ENCODE results near the gene ORAI3. TPM values are rescaled to one million over a fixed set of nuclear protein-coding genes. Genes with fewer than 3 reads are reported as not detected.
A peak's percentile ranks its signal among the peaks of the same experiment; 100 is the strongest.

ORAI3 gene
- total and polyA plus RNA-seq, 2 of the 13 experiments (the other 11 are each of a cell fraction or from before 2014, with no cell fraction given), result 11.4 to 32.0 TPM

DNA sequence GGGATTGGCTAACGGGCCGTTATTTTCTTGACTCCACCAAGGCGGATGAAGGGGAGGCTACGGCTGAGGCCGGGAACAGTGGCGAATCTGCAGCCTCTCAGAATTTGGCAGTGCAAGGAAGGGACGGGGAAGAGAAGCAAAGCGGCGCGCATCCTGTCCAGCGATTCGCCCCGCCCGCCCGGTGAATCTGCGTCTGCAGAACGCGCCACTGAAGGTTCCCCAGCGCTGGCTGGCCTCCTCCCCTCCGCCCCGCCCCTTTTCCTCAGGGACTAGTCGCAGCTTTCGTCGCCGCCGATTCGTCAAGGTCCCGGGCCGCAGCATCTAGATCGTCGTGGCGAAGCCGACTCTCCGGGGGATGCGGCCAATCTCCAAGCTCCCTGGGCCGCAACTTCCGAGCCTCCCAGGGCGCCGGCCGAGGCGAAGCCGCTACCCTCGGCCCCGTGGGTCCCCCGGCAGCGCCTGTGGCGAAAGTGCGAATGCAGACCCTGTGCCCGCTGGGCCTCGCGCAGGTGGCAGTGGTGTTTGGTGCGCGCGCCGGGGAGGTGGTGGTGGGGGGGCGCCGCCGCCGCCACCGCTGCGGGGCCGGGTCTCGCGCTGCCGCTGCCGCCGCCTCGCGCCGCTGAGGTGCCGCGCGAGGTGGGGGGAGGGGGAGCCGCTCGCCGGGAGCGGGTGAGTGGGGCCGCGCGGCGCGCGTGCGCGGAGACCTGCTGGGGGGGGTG lies 8.7 kb downstream of the ORAI3 start, which contains the start of gene SETD1A:
Gene SETD1A, plus strand, starts transcription at position 299 of the 719 bp plus-strand sequence. CDS start 978 bp downstream, outside the sequence.
- in situ Hi-C loops (cut with HindIII; ENCODE audit: extremely low pct_ligation_motif_present, low pct_unique_long_range_greater_than_20kb) (no loop called here), intact Hi-C loops (cut with micrococcal nuclease; ENCODE audit: unreplicated experiment) (loop anchor here (10.0 kb wide), 2 partner anchors 137 to 187 kb away; partner anchors contain the start of gene VKORC1)
- peaks cover 21 to 38% of the 10 kb centered on the region in 2 experiments for H3K36me3 ChIP-seq (replicated peaks in 1 of 2; ENCODE audit: control insufficient read depth in 1 of 2, insufficient read depth in 2 of 2, low read length in 2 of 2)
- peak within 1 kb of the TSS; percentile 81 for H2AFZ ChIP-seq (ENCODE audit: low read length)
- under 1% methylated on average over 43 of the region's 85 CpGs for WGBS (ENCODE audit: low lambda C conversion rate)
- peak within 1 kb of the TSS; percentile 100 for H3K9ac ChIP-seq (ENCODE audit: insufficient read depth, low read depth, low read length)
- ATAC-seq (peak; percentile 65), DNase-seq (ENCODE audit: low spot score) (peak; percentile 93), FAIRE-seq (no peak)
- H3K27me3 ChIP-seq (ENCODE audit: control insufficient read depth in 1 of 2, insufficient read depth in 2 of 2, low read length in 2 of 2), result no peaks in the 10 kb centered on the region; a peak in 1 of 5 replicates
- ChIA-PET POLR2A (interaction anchor here (0.7 kb wide), 1 partner anchor 210 kb away, joined by 3 read pairs; the partner anchor contains the start of gene PHKG2), CTCF (ENCODE audit: low intra/inter-chr PET ratio, low total read pairs) (no interaction called here)
- peak within 1 kb of the TSS; percentile 97 for H3K27ac ChIP-seq (ENCODE audit: extremely low read length, insufficient read depth, low read length)
- H3K4me1 ChIP-seq (ENCODE audit: insufficient read depth, low read length), result peaks cover 56% of the 10 kb centered on the region
- peaks cover 5% of the 10 kb centered on the region; the same call in 1 of the 2 replicates for H4K20me1 ChIP-seq (ENCODE audit: insufficient read depth, low read length)
- peak within 1 kb of the TSS; percentile 99 for H3K4me2 ChIP-seq (ENCODE audit: low read depth, low read length)
- H3K9me3 ChIP-seq (ENCODE audit: low read length), result no peaks in the 10 kb centered on the region
- BruUV-seq (replicated peaks), result no TSS peak
- H3K79me2 ChIP-seq (ENCODE audit: insufficient read depth, low read length), result peaks cover 15% of the 10 kb centered on the region
- H3K4me3 ChIP-seq (replicated peaks in 1 of 3; ENCODE audit: insufficient read depth in 1 of 3, low read depth in 2 of 3, low read length in 3 of 3), result peak within 1 kb of the TSS; percentile 84 to 98 (median 93)
- TF ChIP-seq RELA (CRISPR knock-in tag; IDR thresholded peaks at IDR 0.05) (no peak), HNRNPL (IDR thresholded peaks at IDR 0.05; ENCODE audit: low read depth, low read length) (0 out of 2 replicates have a peak, but pooled peaks have one; percentile 68), ZNF207 (IDR thresholded peaks at IDR 0.05; ENCODE audit: borderline replicate concordance) (no peak), HMG20A (CRISPR knock-in tag; IDR thresholded peaks at IDR 0.05; ENCODE audit: borderline replicate concordance) (no peak), HBP1 (CRISPR knock-in tag; IDR thresholded peaks at IDR 0.05; ENCODE audit: low read depth) (no peak), ZMYM4 (CRISPR knock-in tag; IDR thresholded peaks at IDR 0.05) (peak; percentile 62), NR2F2 (IDR thresholded peaks at IDR 0.05; ENCODE audit: borderline replicate concordance, low read depth) (no peak; the same call in 1 of the 2 replicates), ZFP36L1 (CRISPR knock-in tag; IDR thresholded peaks at IDR 0.05) (0 out of 2 replicates have a peak, but pooled peaks have one; percentile 52)
- TF ChIP-seq, protein P1, sequence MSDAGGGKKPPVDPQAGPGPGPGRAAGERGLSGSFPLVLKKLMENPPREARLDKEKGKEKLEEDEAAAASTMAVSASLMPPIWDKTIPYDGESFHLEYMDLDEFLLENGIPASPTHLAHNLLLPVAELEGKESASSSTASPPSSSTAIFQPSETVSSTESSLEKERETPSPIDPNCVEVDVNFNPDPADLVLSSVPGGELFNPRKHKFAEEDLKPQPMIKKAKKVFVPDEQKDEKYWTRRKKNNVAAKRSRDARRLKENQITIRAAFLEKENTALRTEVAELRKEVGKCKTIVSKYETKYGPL (CRISPR knock-in tag; IDR thresholded peaks at IDR 0.05), result no peak; the same call in 1 of the 2 replicates
- TF ChIP-seq, protein P2, sequence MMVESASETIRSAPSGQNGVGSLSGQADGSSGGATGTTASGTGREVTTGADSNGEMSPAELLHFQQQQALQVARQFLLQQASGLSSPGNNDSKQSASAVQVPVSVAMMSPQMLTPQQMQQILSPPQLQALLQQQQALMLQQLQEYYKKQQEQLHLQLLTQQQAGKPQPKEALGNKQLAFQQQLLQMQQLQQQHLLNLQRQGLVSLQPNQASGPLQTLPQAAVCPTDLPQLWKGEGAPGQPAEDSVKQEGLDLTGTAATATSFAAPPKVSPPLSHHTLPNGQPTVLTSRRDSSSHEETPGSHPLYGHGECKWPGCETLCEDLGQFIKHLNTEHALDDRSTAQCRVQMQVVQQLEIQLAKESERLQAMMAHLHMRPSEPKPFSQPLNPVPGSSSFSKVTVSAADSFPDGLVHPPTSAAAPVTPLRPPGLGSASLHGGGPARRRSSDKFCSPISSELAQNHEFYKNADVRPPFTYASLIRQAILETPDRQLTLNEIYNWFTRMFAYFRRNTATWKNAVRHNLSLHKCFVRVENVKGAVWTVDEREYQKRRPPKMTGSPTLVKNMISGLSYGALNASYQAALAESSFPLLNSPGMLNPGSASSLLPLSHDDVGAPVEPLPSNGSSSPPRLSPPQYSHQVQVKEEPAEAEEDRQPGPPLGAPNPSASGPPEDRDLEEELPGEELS (CRISPR knock-in tag; IDR thresholded peaks at IDR 0.05), result no peak
- TF ChIP-seq, protein P3, sequence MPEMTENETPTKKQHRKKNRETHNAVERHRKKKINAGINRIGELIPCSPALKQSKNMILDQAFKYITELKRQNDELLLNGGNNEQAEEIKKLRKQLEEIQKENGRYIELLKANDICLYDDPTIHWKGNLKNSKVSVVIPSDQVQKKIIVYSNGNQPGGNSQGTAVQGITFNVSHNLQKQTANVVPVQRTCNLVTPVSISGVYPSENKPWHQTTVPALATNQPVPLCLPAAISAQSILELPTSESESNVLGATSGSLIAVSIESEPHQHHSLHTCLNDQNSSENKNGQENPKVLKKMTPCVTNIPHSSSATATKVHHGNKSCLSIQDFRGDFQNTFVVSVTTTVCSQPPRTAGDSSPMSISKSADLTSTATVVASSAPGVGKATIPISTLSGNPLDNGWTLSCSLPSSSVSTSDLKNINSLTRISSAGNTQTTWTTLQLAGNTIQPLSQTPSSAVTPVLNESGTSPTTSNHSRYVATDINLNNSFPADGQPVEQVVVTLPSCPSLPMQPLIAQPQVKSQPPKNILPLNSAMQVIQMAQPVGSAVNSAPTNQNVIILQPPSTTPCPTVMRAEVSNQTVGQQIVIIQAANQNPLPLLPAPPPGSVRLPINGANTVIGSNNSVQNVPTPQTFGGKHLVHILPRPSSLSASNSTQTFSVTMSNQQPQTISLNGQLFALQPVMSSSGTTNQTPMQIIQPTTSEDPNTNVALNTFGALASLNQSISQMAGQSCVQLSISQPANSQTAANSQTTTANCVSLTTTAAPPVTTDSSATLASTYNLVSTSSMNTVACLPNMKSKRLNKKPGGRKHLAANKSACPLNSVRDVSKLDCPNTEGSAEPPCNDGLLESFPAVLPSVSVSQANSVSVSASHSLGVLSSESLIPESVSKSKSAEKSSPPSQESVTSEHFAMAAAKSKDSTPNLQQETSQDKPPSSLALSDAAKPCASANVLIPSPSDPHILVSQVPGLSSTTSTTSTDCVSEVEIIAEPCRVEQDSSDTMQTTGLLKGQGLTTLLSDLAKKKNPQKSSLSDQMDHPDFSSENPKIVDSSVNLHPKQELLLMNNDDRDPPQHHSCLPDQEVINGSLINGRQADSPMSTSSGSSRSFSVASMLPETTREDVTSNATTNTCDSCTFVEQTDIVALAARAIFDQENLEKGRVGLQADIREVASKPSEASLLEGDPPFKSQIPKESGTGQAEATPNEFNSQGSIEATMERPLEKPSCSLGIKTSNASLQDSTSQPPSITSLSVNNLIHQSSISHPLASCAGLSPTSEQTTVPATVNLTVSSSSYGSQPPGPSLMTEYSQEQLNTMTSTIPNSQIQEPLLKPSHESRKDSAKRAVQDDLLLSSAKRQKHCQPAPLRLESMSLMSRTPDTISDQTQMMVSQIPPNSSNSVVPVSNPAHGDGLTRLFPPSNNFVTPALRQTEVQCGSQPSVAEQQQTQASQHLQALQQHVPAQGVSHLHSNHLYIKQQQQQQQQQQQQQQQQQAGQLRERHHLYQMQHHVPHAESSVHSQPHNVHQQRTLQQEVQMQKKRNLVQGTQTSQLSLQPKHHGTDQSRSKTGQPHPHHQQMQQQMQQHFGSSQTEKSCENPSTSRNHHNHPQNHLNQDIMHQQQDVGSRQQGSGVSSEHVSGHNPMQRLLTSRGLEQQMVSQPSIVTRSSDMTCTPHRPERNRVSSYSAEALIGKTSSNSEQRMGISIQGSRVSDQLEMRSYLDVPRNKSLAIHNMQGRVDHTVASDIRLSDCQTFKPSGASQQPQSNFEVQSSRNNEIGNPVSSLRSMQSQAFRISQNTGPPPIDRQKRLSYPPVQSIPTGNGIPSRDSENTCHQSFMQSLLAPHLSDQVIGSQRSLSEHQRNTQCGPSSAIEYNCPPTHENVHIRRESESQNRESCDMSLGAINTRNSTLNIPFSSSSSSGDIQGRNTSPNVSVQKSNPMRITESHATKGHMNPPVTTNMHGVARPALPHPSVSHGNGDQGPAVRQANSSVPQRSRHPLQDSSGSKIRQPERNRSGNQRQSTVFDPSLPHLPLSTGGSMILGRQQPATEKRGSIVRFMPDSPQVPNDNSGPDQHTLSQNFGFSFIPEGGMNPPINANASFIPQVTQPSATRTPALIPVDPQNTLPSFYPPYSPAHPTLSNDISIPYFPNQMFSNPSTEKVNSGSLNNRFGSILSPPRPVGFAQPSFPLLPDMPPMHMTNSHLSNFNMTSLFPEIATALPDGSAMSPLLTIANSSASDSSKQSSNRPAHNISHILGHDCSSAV (CRISPR knock-in tag; IDR thresholded peaks at IDR 0.05; ENCODE audit: borderline replicate concordance), result no peak
